NCI-H2171 treated with DMSO at 0.1 percent for 48 hours (cell line): Measurements from ENCODE around the gene ECI1.
A peak's percentile ranks its signal among the peaks of the same experiment; 100 is the strongest.
"Not testable (repeated sequence)": the region's sequence is repeated elsewhere in the genome, so short reads cannot be mapped to it uniquely, and the experiment has no call there.

Source experiments
- DNase-seq: peaks from one replicate; lab custom pipeline; 2025; lab: John Stamatoyannopoulos, UW

Gene ECI1

DNA sequence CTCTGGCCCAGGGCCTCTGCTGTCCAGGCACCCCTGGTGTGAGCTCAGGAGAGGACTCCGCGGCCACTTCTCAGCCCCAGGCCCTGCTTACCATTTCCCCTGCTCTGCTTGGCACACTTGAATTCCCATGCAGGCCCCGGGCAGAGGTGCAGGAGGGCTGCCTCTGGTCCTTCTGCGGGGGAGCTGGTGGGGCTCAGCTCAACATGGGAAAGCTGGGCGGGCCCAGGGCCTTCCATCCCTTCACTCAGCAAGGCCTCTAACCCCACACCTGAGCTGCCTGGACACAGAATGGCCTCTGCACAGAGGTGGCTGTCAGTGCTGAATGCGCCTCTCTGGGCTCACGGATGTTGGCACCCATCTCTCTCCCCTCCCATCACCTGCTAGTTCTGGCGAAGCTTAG lies 29.1 kb upstream of the ECI1 start:
- no peak for DNase-seq

DNA sequence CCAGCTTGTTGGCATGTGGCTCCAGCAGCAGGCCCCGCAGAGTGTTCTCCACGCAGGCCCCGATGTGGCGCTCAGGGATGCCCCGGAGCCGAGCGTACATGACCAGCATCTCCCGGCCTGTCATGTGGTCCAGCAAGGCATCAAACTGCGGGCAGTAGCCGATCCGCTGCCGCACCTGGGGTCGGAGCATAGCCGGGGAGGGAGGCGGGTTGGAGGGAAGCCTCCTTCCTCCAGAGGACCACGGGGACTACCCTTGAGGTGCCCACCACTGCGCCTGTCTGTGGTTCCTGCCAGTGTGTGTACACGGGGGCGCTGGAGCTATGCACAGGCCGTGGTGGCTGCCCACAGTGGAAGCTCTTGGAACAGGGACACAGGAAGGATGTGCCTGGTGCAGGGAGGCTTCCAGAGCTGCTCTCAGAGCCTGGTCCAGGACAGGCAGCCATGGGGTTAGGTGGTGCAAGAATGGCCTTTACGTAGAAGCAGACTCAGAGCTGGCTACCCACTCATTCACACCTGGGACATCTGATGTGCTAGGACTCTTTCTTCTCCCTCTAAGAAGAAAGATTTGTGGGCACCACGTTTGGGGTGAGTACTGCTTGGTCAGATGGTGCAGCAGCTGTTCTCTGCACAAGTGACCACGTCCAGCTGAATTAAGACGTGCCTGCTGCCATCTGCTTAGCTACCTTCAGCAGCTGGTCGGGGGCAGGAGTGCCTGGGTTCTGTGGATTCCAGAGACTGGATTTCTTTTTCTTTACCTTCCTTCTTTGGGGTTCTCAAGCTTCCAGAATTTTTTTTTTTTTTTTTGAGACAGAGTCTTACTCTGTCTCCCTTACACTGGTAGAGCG lies 27.8 kb upstream of the ECI1 start:
- DNase-seq: peak; percentile 16

DNA sequence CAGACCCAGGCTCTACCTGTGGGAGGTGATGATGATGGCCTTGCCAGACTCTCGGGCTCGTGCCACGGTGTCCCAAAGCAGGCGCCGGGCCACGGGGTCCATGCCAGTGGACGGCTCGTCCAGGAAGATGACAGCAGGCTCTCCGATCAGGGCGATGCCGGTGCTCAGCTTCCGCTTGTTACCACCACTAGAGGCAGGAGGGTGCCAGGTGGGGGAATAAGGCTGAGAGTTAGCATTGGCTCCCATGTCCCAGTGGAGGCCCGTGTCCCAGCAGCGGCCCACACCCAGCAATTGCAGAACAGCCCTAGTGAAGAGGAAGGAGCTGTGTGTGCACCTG lies 26.9 kb upstream of the ECI1 start:
- DNase-seq: no peak

DNA sequence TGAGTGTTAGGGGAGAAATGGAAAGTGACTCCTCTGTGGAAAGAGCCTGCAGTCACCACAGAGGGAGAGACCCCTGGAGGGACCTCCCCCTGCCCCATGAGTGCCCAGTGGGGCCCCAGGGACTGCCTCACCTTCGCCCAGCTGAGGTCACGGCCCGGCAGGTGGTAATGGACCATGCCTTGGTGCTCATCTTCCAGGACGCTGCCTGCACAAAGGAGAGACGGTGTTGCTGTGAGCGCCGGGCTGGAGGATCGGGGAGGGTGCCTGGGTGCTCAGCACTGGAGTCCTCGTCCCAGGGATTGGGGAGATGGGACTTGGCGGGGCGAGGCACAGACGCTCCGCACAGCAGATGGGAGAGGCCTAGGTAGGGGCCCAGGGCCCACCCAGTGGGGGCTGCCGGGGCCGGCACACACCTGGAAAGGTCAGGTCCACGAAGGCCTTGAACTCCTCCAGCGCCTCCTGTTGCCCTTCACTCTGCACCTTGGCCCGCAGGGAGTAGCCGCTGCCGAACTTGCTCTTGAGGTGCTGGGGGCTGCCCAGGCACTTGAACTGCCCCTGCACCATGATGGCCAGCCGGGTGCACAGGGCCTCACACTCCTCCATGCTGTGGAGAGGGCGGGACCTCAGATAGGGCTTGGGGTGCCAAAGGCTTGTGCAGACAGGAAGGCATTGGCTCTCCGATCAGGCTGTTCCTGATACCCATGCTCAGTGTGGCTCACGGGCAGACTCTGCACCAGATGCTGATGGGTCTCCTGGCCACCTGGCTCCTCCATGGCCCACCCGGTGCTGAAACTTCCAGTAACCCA lies 26.3 kb upstream of the ECI1 start:
- no peak for DNase-seq

- peak; percentile 5 for DNase-seq
These were observed 25.2 kb upstream of the ECI1 start for GRCh38 chr16:2276368-2277195.

DNA sequence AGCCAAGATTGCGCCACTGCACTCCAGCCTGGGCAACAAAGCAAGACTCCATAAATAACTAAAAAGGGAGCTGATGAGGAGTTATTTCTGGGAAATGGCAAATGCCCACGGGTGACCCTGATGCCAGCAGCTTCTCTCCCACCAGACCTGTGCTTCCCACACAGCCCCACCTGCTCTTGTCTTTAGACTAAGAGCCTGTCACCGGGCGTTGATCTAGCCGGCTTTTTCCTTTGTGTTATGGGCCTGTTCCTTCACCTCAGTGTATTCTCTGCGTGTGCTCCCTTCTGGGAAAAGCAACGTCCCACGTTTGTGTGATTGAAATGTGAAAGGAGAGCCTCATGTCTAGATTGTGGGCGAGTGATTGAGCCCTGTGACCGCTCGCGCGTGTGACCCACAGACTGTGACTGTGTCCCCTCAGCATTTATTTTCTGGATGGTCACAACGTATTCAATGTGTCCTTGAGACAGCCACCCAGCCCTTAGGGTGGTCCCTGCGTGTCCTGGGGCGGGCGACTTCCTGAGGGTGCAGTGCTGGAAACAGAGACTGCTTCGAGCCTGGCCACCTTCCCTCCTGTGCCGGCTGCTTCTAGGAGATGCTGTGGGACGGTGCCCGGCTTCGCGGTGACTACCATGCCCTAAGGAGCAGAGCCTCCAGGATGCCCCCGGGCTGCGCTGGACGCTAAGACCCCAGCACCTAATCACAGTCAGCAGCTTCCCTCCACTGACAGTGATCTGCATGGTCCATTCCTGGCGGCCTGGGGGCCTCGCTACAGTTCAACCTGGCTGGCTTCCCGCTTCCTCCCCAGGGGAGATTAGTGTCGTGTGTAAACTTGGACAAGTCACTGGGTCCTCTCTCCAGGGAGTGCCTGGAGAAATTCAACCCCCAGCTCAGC lies 24.3 kb upstream of the ECI1 start:
- DNase-seq: no peak

GRCh38 chr16:2273931-2274330 lies 22.5 kb upstream of the ECI1 start:
- DNase-seq: no peak

- DNase-seq: no peak
These were observed 22.1 kb upstream of the ECI1 start for GRCh38 chr16:2273484-2273883.

- DNase-seq: no peak
These were observed 20.6 kb upstream of the ECI1 start for GRCh38 chr16:2271848-2272461.

DNA sequence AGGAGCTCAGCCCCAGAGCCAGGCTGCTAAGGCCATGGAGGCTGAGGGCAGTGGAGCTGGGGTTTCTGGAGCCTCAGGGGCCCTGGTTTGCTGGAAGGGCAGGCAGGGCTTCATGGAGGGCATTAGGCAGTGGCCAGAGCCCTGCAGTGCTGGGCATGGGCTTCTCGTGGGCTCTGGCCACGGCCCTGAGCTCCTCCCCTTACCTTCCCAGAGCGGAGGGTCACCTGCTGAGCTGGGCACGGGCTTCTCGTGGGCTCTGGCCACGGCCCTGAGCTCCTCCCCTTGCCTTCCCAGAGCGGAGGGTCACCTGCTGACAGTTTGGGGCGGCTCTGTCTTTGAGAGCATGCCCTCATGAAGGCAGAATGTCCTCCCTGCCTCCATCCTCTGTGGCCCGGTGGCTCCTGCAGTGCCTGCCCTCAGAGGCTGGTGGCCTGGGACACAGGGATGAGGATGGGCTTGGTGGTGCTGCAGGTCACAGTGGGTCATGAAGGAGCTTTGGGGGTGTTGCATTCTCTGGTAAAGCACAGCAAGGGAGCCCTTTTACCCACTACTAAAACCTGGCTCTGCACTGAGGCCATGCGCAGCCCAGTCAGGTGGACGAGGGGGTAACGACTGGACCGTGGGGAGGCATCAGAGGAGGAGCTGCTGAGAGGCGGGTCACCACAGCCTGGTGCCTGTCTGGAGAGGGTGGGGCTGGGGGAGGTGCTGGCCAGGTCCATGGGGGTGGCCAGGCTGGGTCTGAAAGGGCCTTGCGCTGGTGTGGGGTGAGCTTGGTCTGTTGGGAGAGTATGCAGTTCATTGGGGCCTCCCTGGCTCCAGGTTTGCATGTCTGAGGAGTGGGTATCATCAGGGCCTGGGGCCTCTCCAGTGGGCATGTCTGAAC lies 19.4 kb upstream of the ECI1 start:
- DNase-seq: no peak

GRCh38 chr16:2270070-2270462 lies 18.7 kb upstream of the ECI1 start:
- DNase-seq: no peak

DNA sequence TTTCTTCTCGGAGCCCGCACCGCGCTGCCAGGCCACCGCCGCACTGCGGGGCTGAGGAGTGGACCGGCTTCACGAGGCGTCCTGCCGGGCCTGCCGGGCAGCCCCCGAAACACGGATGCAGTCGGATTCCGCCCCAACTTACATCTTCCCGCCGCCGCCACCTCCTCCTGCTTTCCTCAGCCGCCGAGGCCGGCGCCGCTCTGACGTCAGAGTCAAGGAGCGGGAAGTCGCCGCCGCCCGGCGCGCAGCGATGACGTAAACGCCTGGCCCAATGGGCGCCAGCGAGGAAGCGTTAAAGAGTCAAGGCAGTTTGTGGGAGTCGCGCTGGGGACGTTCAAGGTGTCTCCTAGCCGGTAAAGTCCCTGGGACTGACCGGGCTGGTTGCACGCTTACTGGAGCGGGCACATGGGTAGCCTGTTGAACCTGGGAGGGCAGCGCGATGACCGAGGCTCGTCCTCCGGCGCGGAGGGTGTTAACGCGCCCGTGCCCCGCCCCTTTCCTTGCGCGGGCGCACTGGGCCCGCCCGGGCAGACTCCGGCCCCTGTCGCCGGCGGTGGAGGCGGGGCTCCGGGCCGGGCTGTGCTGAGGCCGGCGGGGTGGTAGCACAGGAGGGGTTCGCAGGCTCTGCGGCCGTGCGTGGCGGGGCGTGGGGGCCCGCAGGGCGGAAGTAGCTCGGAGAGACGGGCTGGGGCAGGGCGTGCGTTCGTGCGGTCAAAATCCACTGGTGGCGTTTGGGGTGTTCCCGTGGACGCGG lies 16.7 kb upstream of the ECI1 start, which contains the start of gene RNPS1:
RNPS1 (minus strand) TSS at position 214 of the 754 bp plus-strand sequence. CDS start 3,483 bp downstream, outside the sequence.
- peak; percentile 91 for DNase-seq

DNA sequence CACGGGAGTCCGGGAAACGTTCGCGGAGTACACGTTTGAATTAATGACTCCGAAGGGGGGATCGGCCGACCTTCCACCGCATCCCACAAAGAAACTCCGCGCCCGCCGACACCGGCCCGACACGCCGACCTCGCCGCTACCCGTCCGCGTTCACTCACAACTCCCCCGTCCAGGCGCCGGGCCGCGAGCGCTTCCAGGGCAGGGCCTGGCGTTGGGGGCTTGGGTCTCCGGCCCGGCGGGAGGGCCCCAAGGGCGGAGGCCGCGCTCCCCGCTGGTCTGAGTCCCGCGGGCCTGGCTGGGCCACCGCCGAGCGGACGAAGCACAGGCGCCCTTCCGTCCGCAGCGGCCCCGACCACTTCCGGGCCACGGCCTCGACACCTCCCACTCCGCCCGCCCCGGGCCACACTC lies 16.1 kb upstream of the ECI1 start:
- not testable (repeated sequence) for DNase-seq

DNA sequence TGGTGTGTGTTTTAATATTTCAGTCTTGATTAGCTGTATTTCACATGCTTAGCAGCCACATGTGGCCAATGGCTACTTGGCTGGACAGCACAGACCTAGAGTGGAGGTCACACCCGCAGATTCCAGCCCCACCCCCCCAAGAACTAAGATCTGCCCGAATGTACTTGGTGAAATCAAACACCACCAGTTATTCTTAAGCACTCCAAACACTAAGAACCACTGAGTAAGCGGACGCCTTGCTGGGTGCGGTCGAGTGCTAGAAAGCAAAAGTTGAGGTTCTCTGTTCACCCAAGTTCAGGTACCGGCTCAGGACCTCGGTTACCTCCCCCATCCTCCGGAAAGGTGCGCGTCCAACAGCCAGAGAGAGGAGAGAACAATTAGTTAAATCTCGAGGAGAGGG lies 15.5 kb upstream of the ECI1 start:
- not testable (repeated sequence) for DNase-seq

DNA sequence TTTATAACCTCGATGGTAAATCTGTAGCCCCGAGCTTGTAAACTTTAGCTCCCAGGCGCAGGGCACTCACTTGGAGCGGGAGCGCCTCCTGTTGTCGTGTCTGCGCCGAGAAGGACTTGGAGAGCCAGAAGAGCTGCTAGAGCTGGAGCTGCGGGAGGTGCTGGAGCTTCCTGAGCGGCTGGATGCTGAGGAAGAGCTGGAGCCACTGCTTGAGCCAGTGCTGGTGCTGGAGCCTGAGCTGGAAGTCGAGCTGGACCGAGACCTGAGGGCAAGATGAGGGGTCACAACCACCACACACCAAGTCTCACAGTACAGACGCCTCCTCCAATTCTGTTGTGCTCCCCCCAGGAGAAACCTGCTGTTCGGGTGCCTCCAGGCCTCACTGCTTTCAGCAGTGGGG lies 11.6 kb upstream of the ECI1 start:
- not testable (repeated sequence) for DNase-seq

- no peak for DNase-seq
These were observed 8.9 kb upstream of the ECI1 start for GRCh38 chr16:2260250-2260649.

GRCh38 chr16:2258530-2258929 lies 7.1 kb upstream of the ECI1 start:
- not testable (repeated sequence) for DNase-seq

GRCh38 chr16:2257726-2258125 lies 6.3 kb upstream of the ECI1 start:
- no peak for DNase-seq

GRCh38 chr16:2256531-2257140 lies 5.2 kb upstream of the ECI1 start:
- no peak for DNase-seq
